ENCODE data around the gene APOF.
A peak's percentile ranks its signal among the peaks of the same experiment; 100 is the strongest.
"Not testable (repeated sequence)": the region's sequence is repeated elsewhere in the genome, so short reads cannot be mapped to it uniquely, and the experiment has no call there.

Gene APOF

DNA sequence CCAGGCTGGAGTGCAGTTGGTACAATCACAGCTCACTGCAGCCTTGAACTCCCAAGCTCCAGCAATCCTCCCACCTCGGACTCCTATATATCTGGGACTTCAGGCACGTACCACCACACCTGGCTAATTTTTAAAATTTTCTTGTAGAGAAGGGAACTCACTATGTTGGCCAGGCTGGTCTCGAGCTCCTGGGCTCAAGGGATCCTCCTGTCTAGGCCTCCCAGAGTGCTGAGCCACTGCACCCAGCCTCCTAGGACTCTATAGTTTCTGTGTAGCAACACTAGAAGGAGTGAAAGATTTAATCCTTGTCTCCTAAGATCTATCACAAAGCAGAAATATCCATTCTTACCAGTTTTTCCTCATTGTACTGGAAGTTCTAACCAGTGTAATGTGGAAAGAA, 4.3 kb upstream of the APOF start:
- Histone ChIP-seq H3K36me3 (ENCODE audit: insufficient read depth, low read length) (no peaks in the 10 kb centered on the region), H2AFZ (ENCODE audit: low read length, unreplicated experiment) (no peak overlapping the region), H3K79me2 (ENCODE audit: control insufficient read depth, insufficient read depth, low read length, unreplicated experiment) (no peaks in the 10 kb centered on the region), H3K27me3 (ENCODE audit: insufficient read depth, low read length) (no peaks in the 10 kb centered on the region), H3K27ac (ENCODE audit: low read depth, low read length) (no peak overlapping the region), H3K4me3 (ENCODE audit: low read depth, low read length) (no peak overlapping the region), H3K4me1 (ENCODE audit: control insufficient read depth, insufficient read depth, low read length, unreplicated experiment) (no peaks in the 10 kb centered on the region)

DNA sequence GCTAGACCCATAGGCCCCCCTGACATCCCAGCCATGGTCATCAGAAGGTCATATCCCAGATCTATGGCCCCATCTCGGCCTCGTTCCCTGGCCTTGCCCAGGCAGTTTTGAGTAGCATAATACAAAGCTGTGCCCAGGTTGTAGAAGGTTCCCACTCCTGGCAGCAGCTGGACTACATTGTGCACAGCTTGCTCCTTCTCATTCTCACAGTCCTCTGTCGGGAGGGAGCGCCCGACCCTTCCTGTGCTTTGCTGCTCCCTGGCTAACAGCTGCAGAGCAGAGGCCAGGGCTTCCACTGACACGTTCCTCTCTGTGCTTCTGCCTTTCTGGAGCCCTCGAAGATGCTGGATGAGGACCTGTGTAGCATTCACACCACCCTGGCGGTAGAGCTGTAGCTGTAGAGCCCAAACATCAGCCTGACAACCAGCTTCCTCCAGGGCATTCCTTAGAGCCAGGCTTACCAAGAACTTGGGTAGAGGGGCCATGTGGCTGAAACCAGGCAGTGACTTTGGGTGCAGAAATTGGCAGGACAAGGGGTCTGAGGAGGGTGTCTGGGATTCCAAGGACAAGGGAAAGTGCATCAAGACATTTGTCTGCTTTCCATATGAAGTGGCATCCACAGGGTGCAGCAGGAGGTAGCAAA, 1.0 kb downstream of the APOF start:
- peaks cover 32% of the 10 kb centered on the region for H3K79me2 ChIP-seq (ENCODE audit: control insufficient read depth, insufficient read depth, low read length, unreplicated experiment)
- H3K36me3 ChIP-seq (ENCODE audit: insufficient read depth, low read length): no peaks in the 10 kb centered on the region
- H3K27ac ChIP-seq (ENCODE audit: low read depth, low read length): no peak overlapping the region
- no peak overlapping the region for H2AFZ ChIP-seq (ENCODE audit: low read length, unreplicated experiment)
- H3K4me1 ChIP-seq (ENCODE audit: control insufficient read depth, insufficient read depth, low read length, unreplicated experiment): peaks cover 4% of the 10 kb centered on the region
- H3K4me3 ChIP-seq (ENCODE audit: low read depth, low read length): peak overlapping the region; percentile 97
- no peaks in the 10 kb centered on the region for H3K27me3 ChIP-seq (ENCODE audit: insufficient read depth, low read length)

GRCh38 chr12:56359851-56360767, 2.5 kb downstream of the APOF start, which contains the start of gene STAT2:
Gene STAT2 (minus strand): TSS chr12:56360107. CDS start chr12:56356571, 3,536 bp downstream.
- H3K36me3 ChIP-seq (ENCODE audit: insufficient read depth, low read length): peaks cover 13% of the 10 kb centered on the region
- peak within 1 kb of the TSS; percentile 97 for H3K4me3 ChIP-seq (ENCODE audit: low read depth, low read length)
- no peaks in the 10 kb centered on the region for H3K27me3 ChIP-seq (ENCODE audit: insufficient read depth, low read length)
- H3K27ac ChIP-seq (ENCODE audit: low read depth, low read length): peak within 1 kb of the TSS; percentile 63
- H2AFZ ChIP-seq (ENCODE audit: low read length, unreplicated experiment): peak within 1 kb of the TSS; percentile 84
- peaks cover 4% of the 10 kb centered on the region for H3K4me1 ChIP-seq (ENCODE audit: control insufficient read depth, insufficient read depth, low read length, unreplicated experiment)
- peaks cover 46% of the 10 kb centered on the region for H3K79me2 ChIP-seq (ENCODE audit: control insufficient read depth, insufficient read depth, low read length, unreplicated experiment)

DNA sequence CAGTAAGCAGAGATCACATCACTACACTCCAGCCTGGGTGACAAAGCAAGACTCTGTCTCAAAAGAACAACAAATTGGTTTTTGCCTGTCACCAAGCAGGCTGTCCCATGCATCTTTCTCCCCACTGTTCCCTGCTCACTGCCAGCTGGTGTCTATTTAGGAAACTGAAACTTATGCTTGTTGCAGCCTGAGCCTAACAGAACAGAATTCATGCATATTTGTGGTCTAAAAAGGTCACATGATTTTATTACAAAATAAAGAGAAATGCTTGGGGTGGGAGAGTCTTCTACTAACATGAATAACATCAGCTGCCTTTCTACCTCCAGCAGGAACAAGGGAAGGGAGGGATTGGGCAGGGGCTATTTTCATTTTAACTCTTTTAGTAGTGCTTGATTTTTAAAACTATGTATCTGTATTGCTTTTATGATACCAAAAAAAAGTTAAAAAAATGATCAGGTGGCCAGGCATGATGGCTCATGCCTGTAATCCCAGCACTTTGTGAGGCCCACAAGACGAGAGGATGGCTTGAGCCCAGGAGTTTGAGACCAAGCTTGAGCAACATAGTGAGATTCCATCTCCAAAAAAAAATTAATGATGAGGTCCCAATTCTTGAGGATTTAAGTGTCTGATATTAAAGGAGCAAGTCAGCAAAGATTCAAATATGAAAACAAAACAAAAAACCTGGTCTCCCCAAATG, 3.7 kb downstream of the APOF start:
- peak overlapping the region; percentile 63 for H3K27ac ChIP-seq (ENCODE audit: low read depth, low read length)

DNA sequence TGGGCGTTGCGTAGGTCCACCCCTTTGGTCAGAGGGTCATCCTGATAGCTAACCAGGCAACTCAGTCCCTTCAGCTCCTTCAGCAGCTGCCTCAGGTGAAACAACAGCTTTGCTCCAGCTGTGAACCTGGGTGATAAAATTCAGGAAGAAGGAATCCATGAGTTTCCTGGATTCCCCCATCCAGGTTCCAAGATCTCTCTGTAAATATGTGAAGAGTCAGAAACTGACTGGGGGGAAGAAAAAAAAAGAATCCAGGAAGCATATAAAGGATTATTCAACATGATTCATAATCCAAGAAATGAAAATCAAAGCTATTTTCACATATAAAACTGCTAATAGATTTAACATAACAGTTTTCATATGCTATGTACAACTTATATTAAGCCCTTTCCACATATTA, 11.3 kb downstream of the APOF start:
- H3K4me1 ChIP-seq (ENCODE audit: control insufficient read depth, insufficient read depth, low read length, unreplicated experiment): no peaks in the 10 kb centered on the region
- H3K27me3 ChIP-seq (ENCODE audit: insufficient read depth, low read length): no peaks in the 10 kb centered on the region
- H2AFZ ChIP-seq (ENCODE audit: low read length, unreplicated experiment): no peak overlapping the region
- no peak overlapping the region for H3K27ac ChIP-seq (ENCODE audit: low read depth, low read length)
- H3K36me3 ChIP-seq (ENCODE audit: insufficient read depth, low read length): peaks cover 57% of the 10 kb centered on the region
- no peak overlapping the region for H3K4me3 ChIP-seq (ENCODE audit: low read depth, low read length)
- H3K79me2 ChIP-seq (ENCODE audit: control insufficient read depth, insufficient read depth, low read length, unreplicated experiment): peaks cover 20% of the 10 kb centered on the region

More for the DNA sequence above, 3.7 kb downstream of the APOF start:
- Histone ChIP-seq H3K4me3 (ENCODE audit: low read depth, low read length) (peak overlapping the region; percentile 97), H3K27me3 (ENCODE audit: insufficient read depth, low read length) (no peaks in the 10 kb centered on the region), H2AFZ (ENCODE audit: low read length, unreplicated experiment) (no peak overlapping the region), H3K36me3 (ENCODE audit: insufficient read depth, low read length) (peaks cover 23% of the 10 kb centered on the region), H3K79me2 (ENCODE audit: control insufficient read depth, insufficient read depth, low read length, unreplicated experiment) (peaks cover 54% of the 10 kb centered on the region), H3K4me1 (ENCODE audit: control insufficient read depth, insufficient read depth, low read length, unreplicated experiment) (peaks cover 4% of the 10 kb centered on the region)

- Histone ChIP-seq H3K36me3 (ENCODE audit: insufficient read depth, low read length) (peaks cover 55% of the 10 kb centered on the region), H3K27ac (ENCODE audit: low read depth, low read length) (no peak overlapping the region)
Measured at GRCh38 chr12:56350662-56351061, 12.0 kb downstream of the APOF start.

DNA sequence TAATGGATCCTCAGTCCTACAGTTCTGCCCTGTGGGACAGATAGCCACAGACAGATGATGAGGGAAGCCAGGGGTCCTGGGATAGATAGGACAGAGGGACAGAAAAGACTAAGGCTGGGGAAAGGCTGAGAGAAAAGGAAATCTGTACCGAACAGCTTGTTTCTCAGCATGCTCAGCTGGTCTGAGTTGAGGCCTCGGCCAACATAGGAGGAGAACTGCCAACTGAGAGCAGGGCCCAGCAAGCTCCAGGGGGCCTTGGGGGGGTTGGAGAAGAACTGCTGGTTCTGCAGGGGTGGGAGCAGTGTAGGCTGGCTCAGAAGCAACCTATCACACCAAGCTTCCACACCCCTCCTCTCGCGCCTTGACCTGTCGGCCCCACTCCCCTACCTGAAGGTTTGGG, 13.9 kb downstream of the APOF start:
- no peaks in the 10 kb centered on the region for H3K4me1 ChIP-seq (ENCODE audit: control insufficient read depth, insufficient read depth, low read length, unreplicated experiment)
- H3K36me3 ChIP-seq (ENCODE audit: insufficient read depth, low read length): peaks cover 43% of the 10 kb centered on the region
- H3K4me3 ChIP-seq (ENCODE audit: low read depth, low read length): no peak overlapping the region
- no peaks in the 10 kb centered on the region for H3K79me2 ChIP-seq (ENCODE audit: control insufficient read depth, insufficient read depth, low read length, unreplicated experiment)
- H2AFZ ChIP-seq (ENCODE audit: low read length, unreplicated experiment): no peak overlapping the region
- no peaks in the 10 kb centered on the region for H3K27me3 ChIP-seq (ENCODE audit: insufficient read depth, low read length)
- no peak overlapping the region for H3K27ac ChIP-seq (ENCODE audit: low read depth, low read length)

More at GRCh38 chr12:56350662-56351061, 12.0 kb downstream of the APOF start:
- Histone ChIP-seq H3K27me3 (ENCODE audit: insufficient read depth, low read length) (no peaks in the 10 kb centered on the region), H3K79me2 (ENCODE audit: control insufficient read depth, insufficient read depth, low read length, unreplicated experiment) (peaks cover 13% of the 10 kb centered on the region), H2AFZ (ENCODE audit: low read length, unreplicated experiment) (no peak overlapping the region), H3K4me3 (ENCODE audit: low read depth, low read length) (no peak overlapping the region), H3K4me1 (ENCODE audit: control insufficient read depth, insufficient read depth, low read length, unreplicated experiment) (no peaks in the 10 kb centered on the region)

- H2AFZ ChIP-seq (ENCODE audit: low read length, unreplicated experiment); H3K27ac ChIP-seq (ENCODE audit: low read depth, low read length); H3K4me1 ChIP-seq (ENCODE audit: control insufficient read depth, insufficient read depth, low read length, unreplicated experiment); H3K27me3 ChIP-seq (ENCODE audit: insufficient read depth, low read length); H3K79me2 ChIP-seq (ENCODE audit: control insufficient read depth, insufficient read depth, low read length, unreplicated experiment); H3K4me3 ChIP-seq (ENCODE audit: low read depth, low read length): not testable (repeated sequence)
- H3K36me3 ChIP-seq (ENCODE audit: insufficient read depth, low read length): peaks cover 54% of the 10 kb centered on the region
Measured at GRCh38 chr12:56347255-56347654, 15.4 kb downstream of the APOF start.

DNA sequence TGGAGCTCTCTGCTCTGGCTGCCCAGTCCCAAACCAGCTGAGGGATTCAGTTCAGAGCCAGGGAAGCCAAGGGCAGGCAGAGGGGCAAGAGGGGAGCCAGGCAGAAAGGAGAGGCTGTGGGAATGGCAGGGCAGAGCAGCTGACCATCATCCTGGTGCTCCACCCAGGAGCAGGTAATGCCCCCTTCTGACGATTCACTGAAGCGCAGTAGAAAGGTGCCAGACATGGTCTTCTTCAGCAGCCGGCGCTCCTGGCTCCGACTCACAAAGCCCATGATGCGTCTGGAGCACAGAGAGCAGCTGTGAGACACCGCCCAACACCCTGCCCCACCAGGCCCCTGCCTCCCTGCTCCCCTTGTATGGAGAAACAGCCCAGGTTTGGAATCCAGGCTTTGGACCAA, 16.0 kb downstream of the APOF start:
- H3K4me1 ChIP-seq (ENCODE audit: control insufficient read depth, insufficient read depth, low read length, unreplicated experiment): no peaks in the 10 kb centered on the region
- no peaks in the 10 kb centered on the region for H3K27me3 ChIP-seq (ENCODE audit: insufficient read depth, low read length)
- H3K36me3 ChIP-seq (ENCODE audit: insufficient read depth, low read length): peaks cover 53% of the 10 kb centered on the region
- no peak overlapping the region for H3K4me3 ChIP-seq (ENCODE audit: low read depth, low read length)
- no peak overlapping the region for H2AFZ ChIP-seq (ENCODE audit: low read length, unreplicated experiment)
- no peaks in the 10 kb centered on the region for H3K79me2 ChIP-seq (ENCODE audit: control insufficient read depth, insufficient read depth, low read length, unreplicated experiment)
- no peak overlapping the region for H3K27ac ChIP-seq (ENCODE audit: low read depth, low read length)

DNA sequence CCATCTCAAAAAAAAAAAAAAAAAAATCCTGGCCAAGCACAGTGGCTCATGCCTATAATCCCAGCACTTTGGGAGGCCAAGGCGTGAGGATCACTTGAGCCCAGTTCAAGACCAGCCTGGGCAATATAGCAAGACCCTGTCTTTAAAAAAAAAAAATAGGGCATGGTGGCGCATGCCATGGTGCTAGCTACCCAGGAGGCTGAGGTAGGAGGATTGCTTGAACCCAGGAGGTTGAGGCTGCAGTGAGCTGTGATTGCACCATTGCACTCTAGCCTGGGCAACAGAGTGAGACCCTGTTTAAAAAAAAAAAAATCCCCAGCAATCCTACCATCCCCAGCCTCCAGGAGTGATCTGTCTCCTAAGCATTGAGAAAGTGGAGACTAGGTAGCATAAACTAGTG, 20.4 kb downstream of the APOF start:
- H3K4me3 ChIP-seq (ENCODE audit: low read depth, low read length); H2AFZ ChIP-seq (ENCODE audit: low read length, unreplicated experiment); H3K27ac ChIP-seq (ENCODE audit: low read depth, low read length); H3K79me2 ChIP-seq (ENCODE audit: control insufficient read depth, insufficient read depth, low read length, unreplicated experiment); H3K4me1 ChIP-seq (ENCODE audit: control insufficient read depth, insufficient read depth, low read length, unreplicated experiment); H3K27me3 ChIP-seq (ENCODE audit: insufficient read depth, low read length): not testable (repeated sequence)
- H3K36me3 ChIP-seq (ENCODE audit: insufficient read depth, low read length): peaks cover 25% of the 10 kb centered on the region; the same call in 1 of the 2 replicates
